ENCODE results near the gene LTC4S. TPM values are rescaled to one million over a fixed set of nuclear protein-coding genes. Genes with fewer than 3 reads are reported as not detected.

Gene LTC4S
- total RNA-seq, 1 donor from 2014 or later = 13.7 TPM

GRCh38 chr5:179806250-179807048, 12.7 kb downstream of the LTC4S start, which contains the start of gene MGAT4B:
Gene MGAT4B, minus strand, starts transcription at chr5:179806866. Its CDS starts 283 bp downstream, at chr5:179806583.
- DNase-seq (ENCODE audit: low spot score) = peak; percentile 83

DNA sequence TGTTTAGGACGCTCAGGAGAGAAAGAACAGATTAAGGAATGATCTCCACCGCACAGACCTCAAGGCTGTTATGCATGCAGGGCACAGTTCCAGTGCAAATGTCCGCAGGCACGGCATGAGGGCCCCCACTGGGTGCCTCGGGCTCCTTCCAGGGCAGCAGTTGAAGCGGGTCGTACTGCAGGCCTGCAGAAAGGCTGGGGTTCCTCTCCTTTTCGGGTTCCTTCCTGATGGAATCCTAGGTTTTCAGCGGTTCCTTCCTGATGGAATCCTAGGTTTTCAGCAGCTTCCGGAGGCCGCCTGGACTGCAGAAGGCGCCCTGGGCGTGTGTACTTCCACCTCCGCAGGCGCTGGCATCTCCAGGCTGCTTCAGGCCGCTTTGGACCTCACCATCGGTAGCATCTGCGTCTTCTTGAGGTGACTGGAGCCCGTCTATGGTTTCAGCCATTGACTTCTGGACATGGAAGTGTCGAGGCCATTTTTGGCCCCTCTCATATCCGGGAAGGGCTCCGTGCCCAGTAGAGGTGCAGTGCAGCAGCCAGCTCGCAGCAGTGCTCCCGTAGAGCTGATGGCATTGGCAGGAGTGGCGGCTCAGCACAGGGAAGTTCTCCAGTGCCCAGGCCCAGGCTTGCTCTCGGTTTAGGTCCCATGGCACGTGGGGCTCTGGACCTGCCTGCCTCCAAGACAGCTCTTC, 18.5 kb downstream of the LTC4S start:
- no peak for DNase-seq (ENCODE audit: low spot score)

- DNase-seq (ENCODE audit: low spot score) = no peak
Measured at GRCh38 chr5:179812997-179813607, 19.3 kb downstream of the LTC4S start.

DNA sequence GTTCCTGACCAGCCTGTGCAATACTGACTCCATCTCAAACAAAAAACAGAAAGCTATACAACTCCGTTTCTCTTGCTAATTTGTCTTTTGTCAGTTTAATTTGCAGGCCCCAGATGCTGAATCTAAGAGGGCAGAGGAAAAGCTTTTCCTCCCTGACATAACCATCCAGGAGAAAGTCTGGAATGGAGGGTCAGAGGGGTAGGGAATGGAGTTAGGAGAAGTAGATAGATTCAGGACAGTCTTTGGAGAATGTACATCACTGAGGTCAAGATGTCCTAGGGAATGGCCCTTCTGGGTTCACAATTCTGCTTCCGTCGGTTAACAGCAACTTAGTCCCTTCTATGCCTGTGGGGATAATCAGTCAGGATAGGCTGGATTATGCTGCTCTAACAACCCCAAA, 20.3 kb downstream of the LTC4S start:
- no peak for DNase-seq (ENCODE audit: low spot score)

DNA sequence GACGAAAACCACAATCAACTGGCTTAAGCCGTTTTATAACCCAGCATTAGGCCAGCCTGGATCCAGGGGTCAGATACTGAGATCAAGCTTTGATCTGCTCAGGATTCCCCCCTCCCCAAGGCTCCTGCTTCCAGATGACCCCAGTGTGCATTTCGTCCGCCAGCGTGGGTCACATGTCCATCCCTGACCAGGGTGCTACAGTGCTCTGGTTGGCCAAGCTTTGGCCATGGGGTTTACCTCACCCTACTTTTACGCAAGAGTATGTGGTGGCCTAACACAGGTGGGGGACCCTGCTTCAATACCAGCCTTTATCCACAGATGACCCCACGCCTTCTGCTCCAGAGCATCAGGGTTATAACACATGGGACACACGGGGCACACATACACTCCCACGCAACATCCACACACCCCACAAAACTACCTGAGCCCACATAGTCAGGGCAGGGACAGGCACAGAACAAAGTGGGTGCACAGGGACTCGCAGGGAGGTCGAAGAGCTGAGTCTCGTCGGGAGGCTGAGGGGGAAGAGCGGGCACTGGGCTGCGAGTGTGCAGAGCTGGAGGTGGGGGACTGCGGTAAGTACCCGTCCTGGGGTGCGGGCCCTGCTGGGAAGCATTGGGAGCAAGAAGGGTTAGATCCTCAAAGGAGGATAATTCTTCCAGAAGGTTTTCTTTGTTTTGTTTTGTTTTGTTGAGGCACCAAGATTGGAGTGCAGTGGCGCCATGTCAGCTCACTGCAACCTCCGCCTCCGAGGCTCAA, 21.9 kb downstream of the LTC4S start:
- no peak for DNase-seq (ENCODE audit: low spot score)

GRCh38 chr5:179816401-179816795, 22.6 kb downstream of the LTC4S start:
- DNase-seq (ENCODE audit: low spot score) = no peak

- no peak for DNase-seq (ENCODE audit: low spot score)
Measured at GRCh38 chr5:179816796-179817469, 23.1 kb downstream of the LTC4S start.

- DNase-seq (ENCODE audit: low spot score) = no peak
Measured at GRCh38 chr5:179817470-179817840, 23.7 kb downstream of the LTC4S start.

DNA sequence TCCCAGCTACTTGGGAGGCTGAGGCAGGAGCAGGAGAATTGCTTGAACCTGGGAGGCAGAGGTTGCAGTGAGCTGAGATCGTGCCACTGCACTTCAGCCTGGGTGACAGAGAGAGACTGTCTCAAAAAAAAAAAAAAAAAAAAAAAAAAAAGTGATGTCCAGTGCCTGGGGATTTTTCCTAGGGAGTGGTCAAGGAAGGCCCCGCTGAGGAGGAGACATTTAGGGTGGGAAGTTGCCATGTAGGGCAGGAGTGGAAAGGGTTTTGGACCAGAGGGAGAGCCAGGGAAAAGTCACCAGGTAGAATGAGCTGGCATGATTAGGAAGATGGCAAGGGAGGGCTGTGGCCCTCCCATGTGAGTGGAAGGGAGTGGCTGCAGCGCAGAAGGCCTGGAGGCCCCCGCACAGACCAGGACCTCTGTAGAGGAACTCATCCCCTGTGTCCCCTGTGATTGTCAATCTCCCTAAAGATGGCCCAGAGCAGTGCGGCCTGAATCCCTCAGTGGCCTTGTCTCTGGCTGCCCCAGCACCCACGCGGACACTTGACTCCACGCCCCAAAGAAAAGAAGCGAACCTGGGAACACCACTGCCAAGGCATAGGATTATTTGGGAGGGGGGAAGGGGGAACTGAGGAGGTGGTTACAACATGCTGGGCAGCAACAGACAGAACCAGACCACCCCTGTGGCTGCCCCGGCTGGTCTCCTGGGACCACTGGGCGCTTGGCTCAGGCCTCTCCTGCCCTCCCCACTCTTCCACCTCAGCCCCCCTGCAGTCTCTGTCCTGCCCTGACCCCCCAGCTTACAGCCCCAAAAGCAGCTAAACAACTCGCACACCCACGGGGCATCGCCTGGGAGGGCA, 24.3 kb downstream of the LTC4S start:
- no peak for DNase-seq (ENCODE audit: low spot score)

DNA sequence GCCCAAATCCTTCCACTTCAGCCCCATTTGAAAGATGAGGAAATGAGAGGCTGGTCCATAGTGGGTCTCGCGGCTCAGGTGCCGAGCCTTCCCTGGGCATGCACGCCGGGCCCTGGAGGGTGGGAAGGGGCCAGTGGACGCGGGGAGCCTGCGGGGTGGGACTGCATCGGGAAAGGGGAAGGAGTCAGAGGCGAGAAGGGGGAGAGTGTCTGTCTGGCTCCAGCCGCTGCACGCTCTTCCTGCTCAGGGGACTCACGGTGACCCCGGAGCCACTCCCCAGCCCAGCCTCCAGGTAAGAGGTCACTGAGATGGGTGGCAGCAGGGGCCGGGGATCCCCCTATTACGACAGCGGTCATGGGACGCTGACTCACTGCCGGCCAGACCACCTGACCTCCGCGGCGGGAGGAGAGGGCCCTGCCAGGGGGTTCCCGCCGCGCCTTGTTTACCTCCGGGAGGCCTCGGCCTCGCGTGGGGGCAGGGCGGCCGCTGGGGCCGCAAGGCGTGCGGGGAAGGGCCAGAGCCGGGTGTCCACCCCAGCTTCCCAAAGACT, 25.0 kb downstream of the LTC4S start:
- DNase-seq (ENCODE audit: low spot score) = peak; percentile 98

GRCh38 chr5:179819296-179820126, 25.7 kb downstream of the LTC4S start:
- DNase-seq (ENCODE audit: low spot score) = peak; percentile 77

DNA sequence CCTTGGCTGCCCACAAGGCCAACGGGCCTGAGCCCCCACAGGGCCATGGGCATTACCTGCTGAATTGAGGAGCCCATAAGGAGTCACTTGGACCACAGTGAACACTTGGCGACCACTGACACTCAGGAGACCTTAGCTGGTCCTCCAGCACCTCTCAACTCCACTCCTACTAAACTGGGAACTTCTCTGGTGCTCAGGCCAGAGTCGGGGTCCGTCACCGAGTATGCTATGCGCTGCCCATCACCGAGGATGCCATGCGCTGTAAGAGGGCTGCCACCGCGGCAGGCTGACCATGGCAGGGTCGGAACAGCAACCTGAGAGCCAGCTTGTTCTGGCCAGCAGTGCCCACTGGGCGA, 26.3 kb downstream of the LTC4S start:
- no peak for DNase-seq (ENCODE audit: low spot score)

GRCh38 chr5:179820483-179821297, 26.9 kb downstream of the LTC4S start, which contains the start of gene SQSTM1:
Gene SQSTM1, plus strand, starts transcription at chr5:179820905. Its CDS starts 32 bp downstream, at chr5:179820937.
- DNase-seq (ENCODE audit: low spot score) = peak; percentile 86

DNA sequence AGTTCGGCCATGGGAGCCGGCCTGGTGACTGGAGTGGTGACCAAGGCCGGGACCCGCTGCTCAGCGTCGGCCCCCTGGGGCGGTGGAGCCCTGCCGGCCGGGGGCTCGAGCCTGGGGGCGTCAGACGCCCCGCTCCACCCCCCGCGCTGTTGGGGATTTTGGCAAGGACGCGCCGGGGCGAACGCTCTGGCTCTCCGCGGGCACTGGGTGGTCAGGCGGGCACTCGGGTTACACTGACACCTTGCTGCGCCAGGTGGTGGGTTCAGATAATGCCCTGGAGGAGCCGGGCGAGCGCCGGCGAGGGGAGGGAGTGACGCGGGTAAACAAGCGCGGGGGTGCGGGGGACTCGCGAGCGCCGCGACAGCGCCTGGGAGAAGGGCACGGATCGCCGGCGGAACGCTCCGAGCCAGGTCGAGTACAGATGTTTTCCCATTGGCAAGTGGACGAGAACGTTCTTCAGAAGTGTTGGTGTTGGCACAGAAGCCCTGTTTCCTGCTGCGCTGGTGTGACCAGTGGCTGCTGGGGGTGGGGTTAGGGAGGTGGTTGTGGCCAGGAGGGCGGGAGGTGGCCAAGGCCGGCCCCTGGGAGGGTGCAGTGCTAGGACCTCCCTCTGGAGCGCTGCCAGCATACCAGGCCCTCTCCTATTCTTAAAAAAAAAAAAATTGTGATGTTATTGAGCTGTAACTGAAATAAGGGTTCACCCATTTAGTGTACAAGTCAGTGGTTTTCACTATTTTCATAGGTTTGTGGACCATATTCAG, 27.7 kb downstream of the LTC4S start:
- DNase-seq (ENCODE audit: low spot score) = peak; percentile 97

- DNase-seq (ENCODE audit: low spot score) = no peak
Measured at GRCh38 chr5:179822059-179822432, 28.3 kb downstream of the LTC4S start.

GRCh38 chr5:179822444-179822990, 28.7 kb downstream of the LTC4S start:
- no peak for DNase-seq (ENCODE audit: low spot score)

Data from ureter (tissue), 1 donor.